OCI-LY1 (cell line): ENCODE results near the gene S100A14.

Experiments used
- EZH2 ChIP-seq: fragments of 200-600 bp; sonication (generic), shearing (Covaris generic); IDR thresholded peaks from 2 replicates; pipeline ENCODE4 v1.8.0; 2017; ENCODE audit warnings: borderline replicate concordance, mixed run types, mild to moderate bottlenecking, antibody characterized with exemption, low read length, moderate library complexity, mixed read lengths
- TF ChIP-seq, protein P1 (sequence below): fragments of 200-600 bp; sonication (generic), shearing (Covaris generic); IDR thresholded peaks from 2 replicates; pipeline ENCODE4 v1.5.1; 2017; ENCODE audit warnings: mild to moderate bottlenecking, antibody characterized with exemption, low read length, moderate library complexity, mixed read lengths

DNA sequence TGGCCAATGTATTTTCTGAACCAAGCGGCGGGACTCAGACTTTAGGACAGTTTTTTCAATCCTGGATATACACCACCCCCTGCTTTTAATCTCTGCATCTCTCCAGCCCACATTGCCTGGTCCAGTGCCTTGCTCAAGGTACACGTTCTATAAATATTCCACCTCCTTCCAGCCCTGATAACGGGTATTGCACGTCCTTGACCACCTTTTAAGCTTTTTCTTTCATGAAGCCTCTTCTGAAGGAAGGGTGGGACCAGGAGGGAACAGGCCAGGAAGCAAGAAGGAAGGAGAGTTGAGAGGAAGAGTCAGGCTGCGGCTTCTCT lies 6.6 kb downstream of the S100A14 start:
- TF ChIP-seq, protein P1, sequence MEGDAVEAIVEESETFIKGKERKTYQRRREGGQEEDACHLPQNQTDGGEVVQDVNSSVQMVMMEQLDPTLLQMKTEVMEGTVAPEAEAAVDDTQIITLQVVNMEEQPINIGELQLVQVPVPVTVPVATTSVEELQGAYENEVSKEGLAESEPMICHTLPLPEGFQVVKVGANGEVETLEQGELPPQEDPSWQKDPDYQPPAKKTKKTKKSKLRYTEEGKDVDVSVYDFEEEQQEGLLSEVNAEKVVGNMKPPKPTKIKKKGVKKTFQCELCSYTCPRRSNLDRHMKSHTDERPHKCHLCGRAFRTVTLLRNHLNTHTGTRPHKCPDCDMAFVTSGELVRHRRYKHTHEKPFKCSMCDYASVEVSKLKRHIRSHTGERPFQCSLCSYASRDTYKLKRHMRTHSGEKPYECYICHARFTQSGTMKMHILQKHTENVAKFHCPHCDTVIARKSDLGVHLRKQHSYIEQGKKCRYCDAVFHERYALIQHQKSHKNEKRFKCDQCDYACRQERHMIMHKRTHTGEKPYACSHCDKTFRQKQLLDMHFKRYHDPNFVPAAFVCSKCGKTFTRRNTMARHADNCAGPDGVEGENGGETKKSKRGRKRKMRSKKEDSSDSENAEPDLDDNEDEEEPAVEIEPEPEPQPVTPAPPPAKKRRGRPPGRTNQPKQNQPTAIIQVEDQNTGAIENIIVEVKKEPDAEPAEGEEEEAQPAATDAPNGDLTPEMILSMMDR: no peak
- TF ChIP-seq EZH2: no peak
